ENCODE measurements around the gene ZNF343. TPM values are rescaled to one million over a fixed set of nuclear protein-coding genes. Genes with fewer than 3 reads are reported as not detected.

The ZNF343 gene
- total and polyA plus RNA-seq, 2 experiments from 2014 or later = 2.4 to 6.4 TPM

DNA sequence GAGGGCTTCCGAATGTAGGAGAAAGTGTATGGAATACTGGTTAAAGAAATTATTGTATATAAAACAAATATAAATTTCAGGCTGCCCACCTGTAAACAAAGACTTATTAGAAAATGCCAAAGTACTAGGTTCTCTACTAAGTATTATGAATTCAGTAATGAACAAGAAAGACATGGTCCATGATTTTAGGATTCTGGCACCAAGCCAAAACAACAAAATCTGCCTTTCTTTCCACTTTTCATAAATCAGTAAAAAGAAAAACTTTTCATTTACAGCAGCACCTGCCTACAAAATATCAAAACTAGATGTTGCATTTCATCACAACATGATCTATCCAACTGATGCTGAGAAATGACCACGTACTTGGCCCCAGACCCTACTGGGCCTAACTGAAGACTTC lies 23.6 kb downstream of the ZNF343 start:
- H3K4me1 Mint-ChIP-seq = peaks cover 12% of the 10 kb centered on the region
- H3K36me3 ChIP-seq (ENCODE audit: insufficient read depth) = no peaks in the 10 kb centered on the region
- H3K4me2 ChIP-seq = no peak overlapping the region
- H3K4me3 Mint-ChIP-seq = no peak overlapping the region
- H3K27me3 Mint-ChIP-seq (ENCODE audit: insufficient read depth, low read depth, poor library complexity) = peaks cover 3% of the 10 kb centered on the region
- no peak overlapping the region for H3K27ac ChIP-seq (ENCODE audit: low read depth)
- no peaks in the 10 kb centered on the region for H4K20me1 ChIP-seq (replicated peaks; ENCODE audit: insufficient read depth)
- H2AFZ ChIP-seq = no peak overlapping the region
- H3K36me3 Mint-ChIP-seq (ENCODE audit: low read depth) = peaks cover 3% of the 10 kb centered on the region; the same call in 1 of the 3 replicates
- DNase-seq (ENCODE audit: low spot score) = no peak
- H3K9me3 Mint-ChIP-seq = no peaks in the 10 kb centered on the region
- no peaks in the 10 kb centered on the region for H3K9me2 ChIP-seq (ENCODE audit: insufficient read depth)
- no peaks in the 10 kb centered on the region for H3K27me3 ChIP-seq (ENCODE audit: insufficient read depth)
- TF ChIP-seq, protein P1, sequence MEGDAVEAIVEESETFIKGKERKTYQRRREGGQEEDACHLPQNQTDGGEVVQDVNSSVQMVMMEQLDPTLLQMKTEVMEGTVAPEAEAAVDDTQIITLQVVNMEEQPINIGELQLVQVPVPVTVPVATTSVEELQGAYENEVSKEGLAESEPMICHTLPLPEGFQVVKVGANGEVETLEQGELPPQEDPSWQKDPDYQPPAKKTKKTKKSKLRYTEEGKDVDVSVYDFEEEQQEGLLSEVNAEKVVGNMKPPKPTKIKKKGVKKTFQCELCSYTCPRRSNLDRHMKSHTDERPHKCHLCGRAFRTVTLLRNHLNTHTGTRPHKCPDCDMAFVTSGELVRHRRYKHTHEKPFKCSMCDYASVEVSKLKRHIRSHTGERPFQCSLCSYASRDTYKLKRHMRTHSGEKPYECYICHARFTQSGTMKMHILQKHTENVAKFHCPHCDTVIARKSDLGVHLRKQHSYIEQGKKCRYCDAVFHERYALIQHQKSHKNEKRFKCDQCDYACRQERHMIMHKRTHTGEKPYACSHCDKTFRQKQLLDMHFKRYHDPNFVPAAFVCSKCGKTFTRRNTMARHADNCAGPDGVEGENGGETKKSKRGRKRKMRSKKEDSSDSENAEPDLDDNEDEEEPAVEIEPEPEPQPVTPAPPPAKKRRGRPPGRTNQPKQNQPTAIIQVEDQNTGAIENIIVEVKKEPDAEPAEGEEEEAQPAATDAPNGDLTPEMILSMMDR (conservative IDR thresholded peaks at IDR 0.05; ENCODE audit: low read depth in 2 of 2) = no peak
- TF ChIP-seq POLR2AphosphoS5 (IDR thresholded peaks at IDR 0.05; ENCODE audit: low read depth) (no peak), EZH2phosphoT487 (IDR thresholded peaks at IDR 0.05; ENCODE audit: unreplicated experiment) (no peak), JUNB (IDR thresholded peaks at IDR 0.05; ENCODE audit: unreplicated experiment) (no peak)
- no peak for ATAC-seq
- H3K4me1 ChIP-seq (ENCODE audit: insufficient read depth) = peaks cover 7% of the 10 kb centered on the region
- H3F3A ChIP-seq (replicated peaks; ENCODE audit: low read depth) = no peaks in the 10 kb centered on the region
- H3K79me2 ChIP-seq (replicated peaks; ENCODE audit: insufficient read depth) = no peaks in the 10 kb centered on the region
- no peak overlapping the region for H3K27ac Mint-ChIP-seq
- no peak overlapping the region for H3K4me3 ChIP-seq

DNA sequence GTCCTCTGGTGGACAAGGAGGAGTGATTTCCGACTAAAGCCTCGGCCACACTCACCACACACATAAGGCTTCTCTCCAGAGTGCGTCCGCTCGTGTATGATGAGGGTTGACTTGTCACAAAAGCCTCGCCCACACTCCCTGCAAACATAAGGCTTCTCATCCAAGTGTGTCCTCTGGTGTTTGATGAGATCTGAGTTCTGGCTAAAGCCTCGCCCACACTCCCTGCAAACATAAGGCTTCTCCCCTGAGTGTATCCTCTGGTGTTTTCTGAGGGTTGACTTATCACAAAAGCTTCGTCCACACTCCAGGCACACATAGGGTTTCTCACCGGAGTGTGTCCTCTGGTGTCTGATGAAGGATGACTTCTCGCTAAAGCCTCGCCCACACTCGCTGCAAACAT lies 25.2 kb downstream of the ZNF343 start:
- H3K36me3 Mint-ChIP-seq (ENCODE audit: low read depth) = peaks cover 3% of the 10 kb centered on the region; the same call in 1 of the 3 replicates
- no peaks in the 10 kb centered on the region for H4K20me1 ChIP-seq (replicated peaks; ENCODE audit: insufficient read depth)
- no peak overlapping the region for H3K4me3 Mint-ChIP-seq
- no peaks in the 10 kb centered on the region for H3K4me1 ChIP-seq (ENCODE audit: insufficient read depth)
- DNase-seq (ENCODE audit: low spot score) = no peak
- no peak overlapping the region for H3K27ac ChIP-seq (ENCODE audit: low read depth)
- H3K4me2 ChIP-seq = no peak overlapping the region
- H3K9me3 Mint-ChIP-seq = no peaks in the 10 kb centered on the region
- no peak overlapping the region for H3K4me3 ChIP-seq
- H3K27me3 Mint-ChIP-seq (ENCODE audit: insufficient read depth, low read depth, poor library complexity) = peaks cover 3% of the 10 kb centered on the region
- no peaks in the 10 kb centered on the region for H3K79me2 ChIP-seq (replicated peaks; ENCODE audit: insufficient read depth)
- peaks cover 4% of the 10 kb centered on the region for H3K4me1 Mint-ChIP-seq
- H3K27ac Mint-ChIP-seq = no peak overlapping the region
- H3F3A ChIP-seq (replicated peaks; ENCODE audit: low read depth) = no peaks in the 10 kb centered on the region
- no peak for ATAC-seq
- H3K27me3 ChIP-seq (ENCODE audit: insufficient read depth) = no peaks in the 10 kb centered on the region
- H3K36me3 ChIP-seq (ENCODE audit: insufficient read depth) = no peaks in the 10 kb centered on the region
- no peak overlapping the region for H2AFZ ChIP-seq
- H3K9me2 ChIP-seq (ENCODE audit: insufficient read depth) = no peaks in the 10 kb centered on the region
- TF ChIP-seq, protein P1 (conservative IDR thresholded peaks at IDR 0.05; ENCODE audit: low read depth in 2 of 2) = no peak
- TF ChIP-seq EZH2 (IDR thresholded peaks at IDR 0.05; ENCODE audit: low read depth, unreplicated experiment) = no peak
- no peak for TF ChIP-seq NANOG (IDR thresholded peaks at IDR 0.05; ENCODE audit: borderline replicate concordance)
- TF ChIP-seq EZH2phosphoT487 (IDR thresholded peaks at IDR 0.05; ENCODE audit: unreplicated experiment) = no peak
- no peak for TF ChIP-seq JUNB (IDR thresholded peaks at IDR 0.05; ENCODE audit: unreplicated experiment)
- no peak for TF ChIP-seq POLR2AphosphoS5 (IDR thresholded peaks at IDR 0.05; ENCODE audit: low read depth)
